ENCODE results near the gene FCRL5.

Gene FCRL5

GRCh38 chr1:157580828-157581210, 28.5 kb upstream of the FCRL5 start:
- ChIA-PET CTCF (interaction anchor here (0.6 to 2.1 kb wide), 16 partner anchors 8 to 544 kb away, joined by 3 to 19 read pairs (median 4); no protein-coding TSS in a partner anchor), POLR2A (no interaction called here)
- TF ChIP-seq PKNOX1 (IDR thresholded peaks at IDR 0.05), result no peak
- TF ChIP-seq FOXM1 (IDR thresholded peaks at IDR 0.05; ENCODE audit: borderline replicate concordance), result no peak
- TF ChIP-seq LEF1 (IDR thresholded peaks at IDR 0.05; ENCODE audit: borderline replicate concordance), result no peak
- no peak for DNase-seq (ENCODE audit: extremely low spot score)

- CTCF ChIA-PET, result interaction anchor here (0.6 to 2.1 kb wide), 19 partner anchors 8 to 544 kb away, joined by 3 to 19 read pairs (median 4); no protein-coding TSS in a partner anchor
- peak; percentile 64 for DNase-seq (ENCODE audit: extremely low spot score)
- POLR2A ChIA-PET, result no interaction called here
- no peak for TF ChIP-seq CTBP1 (IDR thresholded peaks at IDR 0.05; ENCODE audit: borderline replicate concordance)
- TF ChIP-seq TARDBP (IDR thresholded peaks at IDR 0.05), result no peak
- TF ChIP-seq SUZ12 (IDR thresholded peaks at IDR 0.05), result no peak
- no peak for TF ChIP-seq BHLHE40 (IDR thresholded peaks at IDR 0.05; ENCODE audit: borderline replicate concordance)
- no peak for TF ChIP-seq ELF4 (IDR thresholded peaks at IDR 0.05)
- no peak for TF ChIP-seq L3MBTL2 (conservative IDR thresholded peaks at IDR 0.05)
- no peak for TF ChIP-seq PKNOX1 (IDR thresholded peaks at IDR 0.05)
- no peak for TF ChIP-seq FOXA1 (IDR thresholded peaks at IDR 0.05)
- no peak for TF ChIP-seq ZNF384 (IDR thresholded peaks at IDR 0.05)
- no peak for TF ChIP-seq FOXK2 (IDR thresholded peaks at IDR 0.05)
- TF ChIP-seq NFRKB (IDR thresholded peaks at IDR 0.05), result no peak
- no peak for TF ChIP-seq HDGF (IDR thresholded peaks at IDR 0.05; ENCODE audit: borderline replicate concordance)
- TF ChIP-seq SP1 (IDR thresholded peaks at IDR 0.05), result no peak
- TF ChIP-seq ARNT (IDR thresholded peaks at IDR 0.05), result no peak
- TF ChIP-seq LEF1 (IDR thresholded peaks at IDR 0.05; ENCODE audit: borderline replicate concordance), result no peak
- TF ChIP-seq FOXM1 (IDR thresholded peaks at IDR 0.05; ENCODE audit: borderline replicate concordance), result no peak
Observed at GRCh38 chr1:157580179-157580827, 28.0 kb upstream of the FCRL5 start.

GRCh38 chr1:157577420-157577819, 25.1 kb upstream of the FCRL5 start:
- ChIA-PET CTCF (interaction anchor here (1.1 kb wide), 1 partner anchor 547 kb away, joined by 3 read pairs; no protein-coding TSS in a partner anchor), POLR2A (no interaction called here)
- TF ChIP-seq NFRKB (IDR thresholded peaks at IDR 0.05) (no peak), ELF4 (IDR thresholded peaks at IDR 0.05) (no peak), TARDBP (IDR thresholded peaks at IDR 0.05) (no peak), CTBP1 (IDR thresholded peaks at IDR 0.05; ENCODE audit: borderline replicate concordance) (no peak), L3MBTL2 (conservative IDR thresholded peaks at IDR 0.05) (no peak), FOXK2 (IDR thresholded peaks at IDR 0.05) (no peak), FOXM1 (IDR thresholded peaks at IDR 0.05; ENCODE audit: borderline replicate concordance) (no peak), SP1 (IDR thresholded peaks at IDR 0.05) (no peak), ARNT (IDR thresholded peaks at IDR 0.05) (no peak), PKNOX1 (IDR thresholded peaks at IDR 0.05) (no peak), ZNF384 (IDR thresholded peaks at IDR 0.05) (no peak), LEF1 (IDR thresholded peaks at IDR 0.05; ENCODE audit: borderline replicate concordance) (no peak), BHLHE40 (IDR thresholded peaks at IDR 0.05; ENCODE audit: borderline replicate concordance) (no peak), HDGF (IDR thresholded peaks at IDR 0.05; ENCODE audit: borderline replicate concordance) (no peak), FOXA1 (IDR thresholded peaks at IDR 0.05) (no peak), SUZ12 (IDR thresholded peaks at IDR 0.05) (no peak)
- DNase-seq (ENCODE audit: extremely low spot score), result no peak

GRCh38 chr1:157575744-157576143, 23.4 kb upstream of the FCRL5 start:
- ChIA-PET CTCF (no interaction called here), POLR2A (no interaction called here)
- DNase-seq (ENCODE audit: extremely low spot score), result no peak
- TF ChIP-seq ARNT (IDR thresholded peaks at IDR 0.05) (no peak), PKNOX1 (IDR thresholded peaks at IDR 0.05) (no peak), CTBP1 (IDR thresholded peaks at IDR 0.05; ENCODE audit: borderline replicate concordance) (no peak), LEF1 (IDR thresholded peaks at IDR 0.05; ENCODE audit: borderline replicate concordance) (no peak), ZNF384 (IDR thresholded peaks at IDR 0.05) (no peak), FOXK2 (IDR thresholded peaks at IDR 0.05) (no peak), NFRKB (IDR thresholded peaks at IDR 0.05) (no peak), SP1 (IDR thresholded peaks at IDR 0.05) (no peak), FOXA1 (IDR thresholded peaks at IDR 0.05) (no peak), ELF4 (IDR thresholded peaks at IDR 0.05) (no peak), BHLHE40 (IDR thresholded peaks at IDR 0.05; ENCODE audit: borderline replicate concordance) (no peak), L3MBTL2 (conservative IDR thresholded peaks at IDR 0.05) (no peak), TARDBP (IDR thresholded peaks at IDR 0.05) (no peak), HDGF (IDR thresholded peaks at IDR 0.05; ENCODE audit: borderline replicate concordance) (no peak), SUZ12 (IDR thresholded peaks at IDR 0.05) (no peak), FOXM1 (IDR thresholded peaks at IDR 0.05; ENCODE audit: borderline replicate concordance) (no peak)

- TF ChIP-seq SP1 (IDR thresholded peaks at IDR 0.05) (no peak), BHLHE40 (IDR thresholded peaks at IDR 0.05; ENCODE audit: borderline replicate concordance) (no peak), L3MBTL2 (conservative IDR thresholded peaks at IDR 0.05) (no peak), FOXK2 (IDR thresholded peaks at IDR 0.05) (no peak), PKNOX1 (IDR thresholded peaks at IDR 0.05) (no peak), TARDBP (IDR thresholded peaks at IDR 0.05) (no peak), SUZ12 (IDR thresholded peaks at IDR 0.05) (no peak)
- ChIA-PET POLR2A (no interaction called here), CTCF (no interaction called here)
- no peak for DNase-seq (ENCODE audit: extremely low spot score)
Observed at GRCh38 chr1:157574836-157575235, 22.5 kb upstream of the FCRL5 start.

Measured in HEK293T (cell line).